Measurements from ENCODE around the gene PSMD11. TPM values are rescaled to one million over a fixed set of nuclear protein-coding genes. Genes with fewer than 3 reads are reported as not detected.
"Not testable (repeated sequence)": the region's sequence is repeated elsewhere in the genome, so short reads cannot be mapped to it uniquely, and the experiment has no call there.

The PSMD11 gene
- total RNA-seq (10 to 100 TPM; 59.6 to 64.1 TPM), polyA plus RNA-seq (10 to 100 TPM; 17.4 to 47.2 TPM)
- long read RNA-seq, donor 1, full-length matches to known transcripts = 506 of 549 reads
- long read RNA-seq, donor 1, partial matches to known transcripts = 11 of 549 reads
- long read RNA-seq, donor 1, other reads (novel, unspliced or antisense) = 32 of 549 reads
- long read RNA-seq, donor 2, full-length matches to known transcripts = 68 of 78 reads
- long read RNA-seq, donor 2, partial matches to known transcripts = 3 of 78 reads
- long read RNA-seq, donor 2, other reads (novel, unspliced or antisense) = 7 of 78 reads

DNA sequence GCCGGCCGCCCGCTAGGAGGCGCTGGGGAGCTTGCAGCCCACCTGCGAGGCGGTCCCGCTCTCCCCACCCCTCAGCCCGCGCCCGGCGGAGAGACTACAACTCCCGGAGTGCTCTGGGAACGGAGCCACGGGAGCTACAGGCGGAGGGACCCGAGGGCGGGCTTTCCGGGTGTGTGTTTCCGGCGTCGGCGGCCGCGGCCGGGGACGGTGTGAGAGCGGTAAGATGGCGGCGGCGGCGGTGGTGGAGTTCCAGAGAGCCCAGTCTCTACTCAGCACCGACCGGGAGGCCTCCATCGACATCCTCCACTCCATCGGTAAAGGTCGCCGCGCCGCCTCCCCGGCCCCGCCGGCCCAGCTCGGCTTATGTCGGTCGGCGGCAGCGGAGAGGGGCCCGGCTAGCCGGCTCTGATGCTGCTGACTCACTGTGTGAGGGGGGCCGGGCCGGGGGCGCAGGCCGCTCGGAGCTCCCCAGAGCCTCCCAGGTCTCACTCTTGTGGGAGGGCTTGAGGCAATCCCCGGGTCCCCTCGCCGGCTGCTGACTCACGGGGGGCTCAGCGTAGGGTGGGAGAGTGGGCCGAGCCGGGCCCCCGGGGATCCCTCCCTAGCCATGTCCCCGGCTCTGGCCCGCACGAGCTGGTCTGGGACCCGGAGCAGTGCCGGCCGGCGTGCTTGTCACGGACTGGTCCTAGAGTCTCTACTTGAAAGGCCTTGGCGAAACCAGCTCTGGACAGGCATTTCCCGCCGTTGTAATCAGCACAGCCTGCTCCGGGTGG is at the start of gene PSMD11:
Gene PSMD11 (plus strand): TSS at position 210 of the 773 bp plus-strand sequence. CDS start 14 bp downstream, at position 224.
- ATAC-seq (ENCODE audit: low FRiP score) (peak; percentile 99), DNase-seq (peak; percentile 99)
- H3K36me3 ChIP-seq (ENCODE audit: control insufficient read depth in 1 of 2, insufficient read depth in 2 of 2, low read length in 1 of 2) = no peaks in the 10 kb centered on the region
- H3K4me1 ChIP-seq (ENCODE audit: control insufficient read depth in 1 of 2, insufficient read depth in 2 of 2, low read length in 2 of 2) = no peaks in the 10 kb centered on the region
- H3K4me3 ChIP-seq (ENCODE audit: low read length in 2 of 2) = peak within 1 kb of the TSS; percentile 88 to 97
- no peaks in the 10 kb centered on the region for H3K27me3 ChIP-seq (ENCODE audit: control insufficient read depth in 1 of 2, insufficient read depth in 2 of 2, low read length in 1 of 2)
- peak within 1 kb of the TSS in 1 of 2 donors; percentile 49 for H3K27ac ChIP-seq (ENCODE audit: low read depth in 1 of 2, low read length in 2 of 2)
- WGBS, 2 donors = 0 to 1% methylated on average over 64 to 74 of the region's 74 CpGs
- no peaks in the 10 kb centered on the region for H3K9me3 ChIP-seq (ENCODE audit: control insufficient read depth, low read length)
- intact Hi-C loops (cut with DNase I) = no loop called here

DNA sequence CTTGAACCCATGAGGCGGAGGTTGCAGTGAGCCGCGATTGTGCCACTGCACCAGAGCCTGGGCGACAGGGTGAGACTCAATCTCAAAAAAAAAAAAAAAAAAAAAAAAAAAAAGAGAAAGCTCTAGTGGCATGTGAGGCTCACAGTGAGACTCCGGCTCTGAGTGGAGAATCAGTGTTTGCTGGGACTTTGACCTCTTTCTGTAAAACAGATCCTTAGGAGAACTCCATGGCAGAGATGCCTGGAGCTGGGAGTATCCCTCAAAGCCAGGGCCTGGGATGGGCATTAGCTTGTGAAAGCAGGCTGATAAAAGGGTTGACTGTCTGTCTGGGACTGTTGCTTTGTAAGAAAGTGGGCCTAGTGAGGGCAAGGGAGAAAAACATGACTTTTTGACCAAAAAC is 48.0 kb upstream of the PSMD11 start:
- peaks cover 0 to 1% of the 10 kb centered on the region in 2 donors for H3K4me1 ChIP-seq (ENCODE audit: control insufficient read depth in 1 of 2, insufficient read depth in 2 of 2, low read length in 2 of 2)
- DNase-seq (no peak), ATAC-seq (ENCODE audit: low FRiP score) (no peak)
- intact Hi-C loops (cut with DNase I) = no loop called here
- no peak overlapping the region for H3K27ac ChIP-seq (ENCODE audit: low read depth in 1 of 2, low read length in 2 of 2)
- 95 to 96% methylated on average over 5 of the region's 5 CpGs for WGBS, 2 donors
- H3K9me3 ChIP-seq (ENCODE audit: control insufficient read depth, low read length) = no peaks in the 10 kb centered on the region
- H3K4me3 ChIP-seq (ENCODE audit: low read length in 2 of 2) = no peak overlapping the region
- H3K36me3 ChIP-seq (ENCODE audit: control insufficient read depth in 1 of 2, insufficient read depth in 2 of 2, low read length in 1 of 2) = no peaks in the 10 kb centered on the region
- H3K27me3 ChIP-seq (ENCODE audit: control insufficient read depth in 1 of 2, insufficient read depth in 2 of 2, low read length in 1 of 2) = no peaks in the 10 kb centered on the region

DNA sequence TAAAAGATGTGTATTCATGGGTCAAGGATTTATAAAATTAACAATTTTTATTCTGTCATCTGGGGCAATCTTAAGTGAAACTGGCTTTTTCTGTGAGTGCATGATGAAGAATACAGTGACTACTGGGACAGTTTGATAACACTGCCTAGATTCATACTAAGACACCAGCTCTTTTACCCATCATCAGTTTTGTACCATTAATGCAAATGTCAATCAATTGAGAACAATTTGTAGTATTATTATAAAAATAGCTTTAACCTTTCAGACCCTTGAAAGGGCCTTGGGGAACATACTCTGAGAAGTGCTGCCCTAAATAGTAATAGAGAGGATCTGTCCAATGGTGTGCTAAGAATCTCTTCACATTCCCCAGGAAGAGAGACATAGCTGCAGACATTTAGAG is 45.4 kb upstream of the PSMD11 start:
- Histone ChIP-seq H3K9me3 (ENCODE audit: control insufficient read depth, low read length) (no peaks in the 10 kb centered on the region), H3K4me1 (ENCODE audit: control insufficient read depth in 1 of 2, insufficient read depth in 2 of 2, low read length in 2 of 2) (peaks cover 0 to 1% of the 10 kb centered on the region in 2 donors), H3K27me3 (ENCODE audit: control insufficient read depth in 1 of 2, insufficient read depth in 2 of 2, low read length in 1 of 2) (no peaks in the 10 kb centered on the region), H3K27ac (ENCODE audit: low read depth in 1 of 2, low read length in 2 of 2) (no peak overlapping the region), H3K4me3 (ENCODE audit: low read length in 2 of 2) (no peak overlapping the region), H3K36me3 (ENCODE audit: control insufficient read depth in 1 of 2, insufficient read depth in 2 of 2, low read length in 1 of 2) (no peaks in the 10 kb centered on the region)
- DNase-seq (no peak), ATAC-seq (ENCODE audit: low FRiP score) (no peak)
- intact Hi-C loops (cut with DNase I) = no loop called here

DNA sequence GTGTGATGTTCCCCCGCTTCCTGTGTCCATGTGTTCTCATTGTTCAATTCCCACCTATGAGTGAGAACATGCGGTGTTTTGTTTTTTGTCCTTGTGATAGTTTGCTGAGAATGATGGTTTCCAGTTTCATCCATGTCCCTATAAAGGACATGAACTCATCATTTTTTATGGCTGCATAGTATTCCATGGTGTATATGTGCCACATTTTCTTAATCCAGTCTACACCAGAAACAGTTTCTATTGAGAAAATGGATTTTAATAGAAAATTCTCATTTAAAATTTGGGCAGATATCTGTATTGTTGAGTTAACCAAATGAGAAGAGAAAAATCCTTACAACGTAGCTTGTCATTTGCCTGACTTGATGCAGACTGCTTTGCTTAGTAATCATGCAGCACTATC is 34.2 kb upstream of the PSMD11 start:
- H3K4me1 ChIP-seq (ENCODE audit: control insufficient read depth in 1 of 2, insufficient read depth in 2 of 2, low read length in 2 of 2); DNase-seq; H3K36me3 ChIP-seq (ENCODE audit: control insufficient read depth in 1 of 2, insufficient read depth in 2 of 2, low read length in 1 of 2); H3K4me3 ChIP-seq (ENCODE audit: low read length in 2 of 2); H3K27me3 ChIP-seq (ENCODE audit: control insufficient read depth in 1 of 2, insufficient read depth in 2 of 2, low read length in 1 of 2); intact Hi-C loops (cut with DNase I); H3K27ac ChIP-seq (ENCODE audit: low read depth in 1 of 2, low read length in 2 of 2); ATAC-seq (ENCODE audit: low FRiP score); H3K9me3 ChIP-seq (ENCODE audit: control insufficient read depth, low read length): not testable (repeated sequence)
- WGBS, 2 donors = 97 to 99% methylated on average over 3 of the region's 3 CpGs

DNA sequence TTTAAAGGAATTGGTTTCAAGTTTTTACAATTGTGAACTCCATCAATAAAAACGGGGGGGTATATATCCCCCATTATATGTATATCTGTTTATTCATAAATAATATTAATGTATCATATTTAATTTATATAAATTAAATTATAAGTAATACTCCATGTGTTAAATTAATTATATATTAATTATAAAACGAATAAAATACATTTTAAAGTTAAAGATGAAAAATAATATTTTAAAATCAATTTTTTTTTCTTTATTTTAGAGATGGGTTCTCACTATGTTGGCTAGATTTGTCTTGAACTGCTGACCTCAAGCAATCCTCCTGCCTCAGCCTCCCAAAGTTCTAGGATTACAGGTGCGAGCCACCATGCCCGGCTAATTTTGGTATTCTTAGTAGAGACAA is 17.4 kb upstream of the PSMD11 start:
- intact Hi-C loops (cut with DNase I) = no loop called here
- ATAC-seq (ENCODE audit: low FRiP score) = no peak

DNA sequence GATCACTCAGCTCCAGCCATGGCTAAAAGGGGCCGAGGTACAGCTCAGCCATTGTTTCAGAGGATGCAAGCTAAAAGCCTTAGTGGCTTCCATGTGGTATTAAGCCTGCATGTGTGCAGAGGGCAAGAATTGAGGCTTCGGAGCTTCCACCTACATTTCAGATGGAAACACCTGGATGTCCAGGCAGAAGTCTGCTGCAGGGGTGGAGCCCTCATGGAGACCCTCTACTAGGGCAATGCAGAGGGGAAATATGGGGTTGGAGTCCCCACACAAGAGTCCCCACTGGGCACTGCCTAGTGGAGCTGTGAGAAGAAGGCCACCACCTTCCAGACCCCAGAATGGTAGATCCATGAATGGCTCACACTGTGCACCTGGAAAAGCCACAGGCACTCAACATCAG is 14.7 kb upstream of the PSMD11 start:
- 92 to 96% methylated on average over 2 of the region's 2 CpGs for WGBS, 2 donors
- no peaks in the 10 kb centered on the region for H3K4me1 ChIP-seq (ENCODE audit: control insufficient read depth in 1 of 2, insufficient read depth in 2 of 2, low read length in 2 of 2)
- ATAC-seq (ENCODE audit: low FRiP score) = no peak

More for the DNA sequence above, 17.4 kb upstream of the PSMD11 start:
- H3K36me3 ChIP-seq (ENCODE audit: control insufficient read depth in 1 of 2, insufficient read depth in 2 of 2, low read length in 1 of 2) = no peaks in the 10 kb centered on the region
- no peak for DNase-seq
- no peak overlapping the region for H3K27ac ChIP-seq (ENCODE audit: low read depth in 1 of 2, low read length in 2 of 2)
- WGBS, 2 donors = 81 to 84% methylated on average over 4 of the region's 4 CpGs
- no peak overlapping the region for H3K4me3 ChIP-seq (ENCODE audit: low read length in 2 of 2)
- H3K9me3 ChIP-seq (ENCODE audit: control insufficient read depth, low read length) = no peaks in the 10 kb centered on the region
- H3K27me3 ChIP-seq (ENCODE audit: control insufficient read depth in 1 of 2, insufficient read depth in 2 of 2, low read length in 1 of 2) = no peaks in the 10 kb centered on the region
- H3K4me1 ChIP-seq (ENCODE audit: control insufficient read depth in 1 of 2, insufficient read depth in 2 of 2, low read length in 2 of 2) = no peaks in the 10 kb centered on the region

DNA sequence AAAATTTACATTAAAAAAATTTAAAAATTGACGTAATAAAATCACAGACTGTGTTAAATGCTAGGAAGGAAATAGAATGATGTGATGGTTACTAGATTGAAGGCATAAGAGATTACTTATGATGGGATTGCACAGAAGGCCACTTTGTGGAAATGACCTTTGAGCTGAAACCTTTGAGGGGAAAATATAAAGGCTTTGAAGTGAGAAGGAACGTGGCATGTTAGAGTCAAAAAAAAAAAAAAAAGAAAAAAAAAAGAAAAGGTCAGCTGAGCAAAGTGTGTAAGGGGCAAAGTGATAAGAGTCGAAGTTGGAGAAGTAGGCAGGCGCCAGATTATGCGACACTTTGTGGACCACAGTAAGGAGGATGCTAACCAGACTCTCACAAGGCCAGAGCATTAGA is 3.6 kb upstream of the PSMD11 start:
- 77 to 80% methylated on average over 5 of the region's 5 CpGs for WGBS, 2 donors
- Histone ChIP-seq H3K27ac (ENCODE audit: low read depth in 1 of 2, low read length in 2 of 2) (no peak overlapping the region), H3K27me3 (ENCODE audit: control insufficient read depth in 1 of 2, insufficient read depth in 2 of 2, low read length in 1 of 2) (no peaks in the 10 kb centered on the region), H3K36me3 (ENCODE audit: control insufficient read depth in 1 of 2, insufficient read depth in 2 of 2, low read length in 1 of 2) (no peaks in the 10 kb centered on the region), H3K4me3 (ENCODE audit: low read length in 2 of 2) (no peak overlapping the region), H3K4me1 (ENCODE audit: control insufficient read depth in 1 of 2, insufficient read depth in 2 of 2, low read length in 2 of 2) (no peaks in the 10 kb centered on the region), H3K9me3 (ENCODE audit: control insufficient read depth, low read length) (no peaks in the 10 kb centered on the region)
- intact Hi-C loops (cut with DNase I) = no loop called here
- ATAC-seq (ENCODE audit: low FRiP score) = no peak
- DNase-seq = no peak

More for the DNA sequence above, 14.7 kb upstream of the PSMD11 start:
- no peak for DNase-seq
- Histone ChIP-seq H3K4me3 (ENCODE audit: low read length in 2 of 2) (no peak overlapping the region), H3K27ac (ENCODE audit: low read depth in 1 of 2, low read length in 2 of 2) (no peak overlapping the region), H3K27me3 (ENCODE audit: control insufficient read depth in 1 of 2, insufficient read depth in 2 of 2, low read length in 1 of 2) (no peaks in the 10 kb centered on the region), H3K9me3 (ENCODE audit: control insufficient read depth, low read length) (no peaks in the 10 kb centered on the region), H3K36me3 (ENCODE audit: control insufficient read depth in 1 of 2, insufficient read depth in 2 of 2, low read length in 1 of 2) (no peaks in the 10 kb centered on the region)
- intact Hi-C loops (cut with DNase I) = no loop called here

DNA sequence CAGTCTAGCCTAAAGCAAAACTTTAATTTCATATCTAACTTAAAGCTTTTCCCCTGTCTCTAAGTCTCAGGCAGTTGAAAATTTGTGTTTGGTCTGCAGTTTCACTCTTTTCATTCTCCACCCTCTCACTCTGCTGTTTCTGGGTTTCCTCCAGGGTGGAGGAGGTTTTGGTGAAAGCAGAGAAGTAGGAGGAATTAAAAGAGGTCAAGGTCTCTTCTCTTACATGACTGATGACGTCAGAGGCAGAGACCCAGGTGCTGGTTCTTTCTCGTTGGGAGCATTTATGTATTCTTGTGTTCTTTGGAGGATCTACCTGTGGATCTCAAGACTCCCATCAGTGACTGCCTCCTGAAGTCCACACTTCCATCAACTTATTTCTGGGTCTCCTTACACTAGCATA is 2.4 kb upstream of the PSMD11 start:
- H3K27ac ChIP-seq (ENCODE audit: low read depth in 1 of 2, low read length in 2 of 2) = no peak overlapping the region
- no peaks in the 10 kb centered on the region for H3K9me3 ChIP-seq (ENCODE audit: control insufficient read depth, low read length)
- no peaks in the 10 kb centered on the region for H3K36me3 ChIP-seq (ENCODE audit: control insufficient read depth in 1 of 2, insufficient read depth in 2 of 2, low read length in 1 of 2)
- H3K4me1 ChIP-seq (ENCODE audit: control insufficient read depth in 1 of 2, insufficient read depth in 2 of 2, low read length in 2 of 2) = no peaks in the 10 kb centered on the region
- intact Hi-C loops (cut with DNase I) = no loop called here
- no peaks in the 10 kb centered on the region for H3K27me3 ChIP-seq (ENCODE audit: control insufficient read depth in 1 of 2, insufficient read depth in 2 of 2, low read length in 1 of 2)
- WGBS, 2 donors = 46 to 48% methylated on average over 2 of the region's 2 CpGs
- DNase-seq (no peak), ATAC-seq (ENCODE audit: low FRiP score) (no peak)
- H3K4me3 ChIP-seq (ENCODE audit: low read length in 2 of 2) = no peak overlapping the region

DNA sequence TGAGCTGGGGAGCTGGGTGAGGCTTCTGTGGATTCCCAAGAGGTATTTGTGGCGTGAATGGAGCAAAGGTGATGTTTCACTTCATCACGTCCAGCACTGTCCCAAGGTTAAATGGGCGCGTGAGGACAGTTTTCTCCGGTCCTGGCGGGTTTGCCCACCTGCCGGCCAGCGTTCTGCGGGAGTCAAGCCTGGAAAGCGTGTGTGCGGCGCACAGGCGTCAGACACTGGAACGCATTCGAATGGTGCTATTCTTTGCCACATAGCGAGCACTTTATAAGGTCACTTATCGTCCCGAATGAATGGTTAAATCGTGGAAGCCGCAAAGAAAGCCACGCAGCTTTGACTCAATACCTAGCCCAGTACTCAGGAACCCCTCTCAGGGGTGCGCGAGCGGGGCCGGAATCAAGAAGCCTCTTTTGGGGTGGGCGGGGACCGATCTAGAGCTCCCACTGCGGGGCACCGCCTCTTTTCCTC is 446 bp upstream of the PSMD11 start:
- 7 to 11% methylated on average over 29 of the region's 29 CpGs for WGBS, 2 donors
- H3K27me3 ChIP-seq (ENCODE audit: control insufficient read depth in 1 of 2, insufficient read depth in 2 of 2, low read length in 1 of 2) = no peaks in the 10 kb centered on the region
- ATAC-seq (ENCODE audit: low FRiP score) = peak; percentile 10

More for the DNA sequence above, 446 bp upstream of the PSMD11 start:
- Histone ChIP-seq H3K36me3 (ENCODE audit: control insufficient read depth in 1 of 2, insufficient read depth in 2 of 2, low read length in 1 of 2) (no peaks in the 10 kb centered on the region), H3K27ac (ENCODE audit: low read depth in 1 of 2, low read length in 2 of 2) (no peak overlapping the region), H3K4me1 (ENCODE audit: control insufficient read depth in 1 of 2, insufficient read depth in 2 of 2, low read length in 2 of 2) (no peaks in the 10 kb centered on the region), H3K9me3 (ENCODE audit: control insufficient read depth, low read length) (no peaks in the 10 kb centered on the region), H3K4me3 (ENCODE audit: low read length in 2 of 2) (peak overlapping the region; percentile 32 to 66)
- intact Hi-C loops (cut with DNase I) = no loop called here
- DNase-seq = no peak

Measured in aorta (tissue), 5 donors.